Tibial nerve (tissue), 4 donors: ENCODE results near the gene HOXA11.
A peak's percentile ranks its signal among the peaks of the same experiment; 100 is the strongest.

Source experiments
- CTCF ChIP-seq, 5 experiments: fragments of 200-600 bp in 3 of 5; fragments of 450-650 bp in 2 of 5; sonication (generic) in 3 of 5; IDR thresholded peaks; one replicate each; pipeline ENCODE4 v1.5.1; 2016 to 2019; ENCODE audit warnings: antibody characterized with exemption in 5 of 5, mild to moderate bottlenecking in 3 of 5, moderate library complexity in 2 of 5
- EP300 ChIP-seq, 2 donors: sonication (generic); formaldehyde crosslinking; IDR thresholded peaks; one replicate each; pipeline ENCODE4 v1.6.1; 2017; ENCODE audit warnings: antibody characterized with exemption in 2 of 2, mild to moderate bottlenecking in 1 of 2
- POLR2A ChIP-seq, 2 donors: fragments of 450-650 bp; IDR thresholded peaks; one replicate each; pipeline ENCODE4 v1.6.1; 2017; ENCODE audit warnings: antibody characterized with exemption in 2 of 2, mild to moderate bottlenecking in 2 of 2, moderate library complexity in 2 of 2

DNA sequence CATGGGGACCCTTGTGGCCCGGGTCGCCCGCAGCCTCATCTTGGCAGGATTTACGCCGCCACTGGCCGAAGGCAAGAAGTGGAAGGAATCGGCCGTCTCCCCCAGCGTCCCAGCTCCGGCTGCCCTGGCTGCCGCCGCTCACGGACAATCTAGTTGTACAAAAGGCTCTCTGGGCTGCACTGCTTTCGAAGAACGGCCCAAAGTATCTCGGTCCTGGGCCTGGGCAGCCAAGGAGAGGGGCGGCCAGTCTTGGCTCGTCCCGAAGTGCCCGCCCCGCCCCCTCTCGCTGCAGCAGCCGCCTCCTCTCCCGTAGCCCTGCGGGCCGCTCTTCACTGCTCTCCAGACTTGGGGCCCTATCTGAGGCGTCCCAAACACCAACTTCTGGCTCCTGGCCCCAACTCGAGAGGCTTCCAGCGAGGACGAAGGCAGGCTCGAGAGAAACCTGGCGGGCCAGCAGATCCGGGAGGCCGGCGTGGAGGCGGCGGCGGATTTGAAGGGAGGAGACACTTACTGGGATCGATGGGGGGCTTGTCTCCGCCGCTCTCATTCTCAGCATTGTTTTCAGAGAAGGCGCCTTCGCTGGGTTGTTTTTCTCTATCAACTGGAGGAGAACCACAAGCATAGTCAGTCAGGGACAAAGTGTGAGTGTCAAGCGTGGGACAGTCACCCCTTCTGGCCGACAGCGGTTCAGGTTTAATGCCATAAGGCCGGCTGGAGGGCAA, 20.5 kb downstream of the HOXA11 start:
- peak in 2 of 5 experiments; percentile 13 to 19 for TF ChIP-seq CTCF (IDR thresholded peaks at IDR 0.05)
- no peak for TF ChIP-seq POLR2A (IDR thresholded peaks at IDR 0.05)
- TF ChIP-seq EP300 (IDR thresholded peaks at IDR 0.05): no peak
